ENCODE data around the gene MCEMP1. TPM values are rescaled to one million over a fixed set of nuclear protein-coding genes. Genes with fewer than 3 reads are reported as not detected.

Gene MCEMP1
- total RNA-seq (not detected), polyA plus RNA-seq (not detected)

GRCh38 chr19:7676854-7677253, at the start of gene MCEMP1:
TSS of gene MCEMP1 (plus strand) at chr19:7677090. CDS start at chr19:7677121, 31 bp downstream.
- intact Hi-C loops (cut with micrococcal nuclease): no loop called here
- Histone ChIP-seq H3K27ac (ENCODE audit: low read depth, low read length) (no peak within 1 kb of the TSS), H3K4me1 (ENCODE audit: insufficient read depth, low read length) (peaks cover 43% of the 10 kb centered on the region), H3K9me3 (ENCODE audit: control insufficient read depth in 1 of 2, low read length in 2 of 2) (no peaks in the 10 kb centered on the region), H3K36me3 (ENCODE audit: insufficient read depth, low read length) (no peaks in the 10 kb centered on the region), H3K4me3 (ENCODE audit: low read length in 2 of 2) (no peak within 1 kb of the TSS), H3K27me3 (ENCODE audit: insufficient read depth, low read length) (peaks cover 11% of the 10 kb centered on the region)
- peak within 1 kb of the TSS in 5 of 7 donors; percentile 18 to 84 (median 32) for H3K27ac Mint-ChIP-seq
- peaks cover 18 to 31% of the 10 kb centered on the region in 2 donors for H3K27me3 Mint-ChIP-seq
- peaks cover 0 to 2% (median 0%) of the 10 kb centered on the region in 8 donors for H3K9me3 Mint-ChIP-seq
- peaks cover 0 to 7% of the 10 kb centered on the region in 2 donors for H3K36me3 Mint-ChIP-seq
- H3K4me3 Mint-ChIP-seq: peak within 1 kb of the TSS in 6 of 8 donors; percentile 25 to 79 (median 58)
- peaks cover 21 to 61% (median 35%) of the 10 kb centered on the region in 4 donors for H3K4me1 Mint-ChIP-seq
- ChIA-PET CTCF (ENCODE audit: partially characterized antibody) (interaction anchor here (0.9 to 2.6 kb wide), 4 partner anchors 109 to 127 kb away, joined by 3 to 19 read pairs (median 4); no protein-coding TSS in a partner anchor), POLR2A (ENCODE audit: partially characterized antibody) (no interaction called here)
- no peak for DNase-seq

- ChIA-PET POLR2A (ENCODE audit: partially characterized antibody) (interaction anchor here (1.6 kb wide), 1 partner anchor 11 kb away, joined by 5 read pairs; no protein-coding TSS in a partner anchor), CTCF (ENCODE audit: partially characterized antibody) (interaction anchor here (2.2 kb wide), 1 partner anchor 54 kb away, joined by 7 read pairs; the partner anchor contains the start of gene TRAPPC5)
- Histone ChIP-seq H3K27ac (ENCODE audit: low read depth, low read length) (no peak overlapping the region), H3K27me3 (ENCODE audit: insufficient read depth, low read length) (no peaks in the 10 kb centered on the region), H3K4me3 (ENCODE audit: low read length in 2 of 2) (no peak overlapping the region), H3K4me1 (ENCODE audit: insufficient read depth, low read length) (peaks cover 31% of the 10 kb centered on the region), H3K36me3 (ENCODE audit: insufficient read depth, low read length) (peaks cover 37% of the 10 kb centered on the region), H3K9me3 (ENCODE audit: control insufficient read depth in 1 of 2, low read length in 2 of 2) (no peaks in the 10 kb centered on the region)
- peaks cover 17 to 45% (median 33%) of the 10 kb centered on the region in 4 donors for H3K4me1 Mint-ChIP-seq
- H3K36me3 Mint-ChIP-seq: peaks cover 12 to 35% of the 10 kb centered on the region in 2 donors
- DNase-seq: no peak
- intact Hi-C loops (cut with micrococcal nuclease): loop anchor here (5.0 kb wide), 1 partner anchor 295 kb away; the partner anchor contains the start of gene SNAPC2
- H3K4me3 Mint-ChIP-seq: peak overlapping the region in 5 of 8 donors; percentile 17 to 96 (median 45)
- peaks cover 0 to 3% (median 0%) of the 10 kb centered on the region in 8 donors for H3K9me3 Mint-ChIP-seq
- no peaks in the 10 kb centered on the region for H3K27me3 Mint-ChIP-seq
- H3K27ac Mint-ChIP-seq: peak overlapping the region in 3 of 7 donors; percentile 13 to 62 (median 46)
Measured at GRCh38 chr19:7627166-7627565, 49.7 kb upstream of the MCEMP1 start.

GRCh38 chr19:7628589-7629311, 48.1 kb upstream of the MCEMP1 start:
- ChIA-PET POLR2A (ENCODE audit: partially characterized antibody) (interaction anchor here (0.7 to 2.8 kb wide), 20 partner anchors 8 to 816 kb away, joined by 3 to 15 read pairs (median 6); partner anchors contain the start of genes ARHGEF18, HNRNPM, MCOLN1 and PNPLA6), CTCF (ENCODE audit: partially characterized antibody) (interaction anchor here (0.6 to 2.2 kb wide), 8 partner anchors 9 to 374 kb away, joined by 3 to 7 read pairs (median 4); partner anchors contain the start of gene TRAPPC5)
- H3K9me3 ChIP-seq (ENCODE audit: control insufficient read depth in 1 of 2, low read length in 2 of 2): no peaks in the 10 kb centered on the region
- peaks cover 31% of the 10 kb centered on the region for H3K4me1 ChIP-seq (ENCODE audit: insufficient read depth, low read length)
- peak in 1 of 5 donors; percentile 35 for DNase-seq
- intact Hi-C loops (cut with micrococcal nuclease): loop anchor here (1.0 to 5.0 kb wide), 3 partner anchors 9 to 294 kb away; partner anchors contain the start of genes SNAPC2, STXBP2 and TRAPPC5
- Mint-ChIP-seq H3K9me3 (peaks cover 0 to 3% (median 0%) of the 10 kb centered on the region in 8 donors), H3K36me3 (peaks cover 4 to 30% of the 10 kb centered on the region in 2 donors), H3K27me3 (no peaks in the 10 kb centered on the region), H3K4me1 (peaks cover 14 to 41% (median 33%) of the 10 kb centered on the region in 4 donors), H3K4me3 (peak overlapping the region; percentile 95 to 99 (median 96)), H3K27ac (peak overlapping the region; percentile 92 to 100 (median 99))
- peak overlapping the region; percentile 94 for H3K27ac ChIP-seq (ENCODE audit: low read depth, low read length)
- H3K27me3 ChIP-seq (ENCODE audit: insufficient read depth, low read length): no peaks in the 10 kb centered on the region
- peak overlapping the region; percentile 81 to 96 for H3K4me3 ChIP-seq (ENCODE audit: low read length in 2 of 2)
- H3K36me3 ChIP-seq (ENCODE audit: insufficient read depth, low read length): peaks cover 26% of the 10 kb centered on the region

GRCh38 chr19:7629347-7630054, 47.4 kb upstream of the MCEMP1 start, which contains the start of the genes PET100 and XAB2:
TSS of gene PET100 (plus strand) at chr19:7629793. CDS start at chr19:7629834, 41 bp downstream.
TSS of gene XAB2 (minus strand) at chr19:7629545. CDS start at chr19:7629527, 18 bp downstream.
- CTCF ChIA-PET (ENCODE audit: partially characterized antibody): interaction anchor here (0.6 to 1.7 kb wide), 10 partner anchors 8 to 373 kb away, joined by 3 to 6 read pairs (median 3); partner anchors contain the start of gene TRAPPC5
- Histone ChIP-seq H3K27me3 (ENCODE audit: insufficient read depth, low read length) (no peaks in the 10 kb centered on the region), H3K36me3 (ENCODE audit: insufficient read depth, low read length) (peaks cover 26% of the 10 kb centered on the region), H3K4me3 (ENCODE audit: low read length in 2 of 2) (peak within 1 kb of the TSS; percentile 81 to 96), H3K9me3 (ENCODE audit: control insufficient read depth in 1 of 2, low read length in 2 of 2) (no peaks in the 10 kb centered on the region), H3K4me1 (ENCODE audit: insufficient read depth, low read length) (peaks cover 31% of the 10 kb centered on the region), H3K27ac (ENCODE audit: low read depth, low read length) (peak within 1 kb of the TSS; percentile 94)
- peaks cover 16 to 47% (median 34%) of the 10 kb centered on the region in 4 donors for H3K4me1 Mint-ChIP-seq
- peak within 1 kb of the TSS; percentile 92 to 100 (median 99) for H3K27ac Mint-ChIP-seq
- POLR2A ChIA-PET (ENCODE audit: partially characterized antibody): interaction anchor here (0.7 to 2.8 kb wide), 23 partner anchors 9 to 815 kb away, joined by 3 to 15 read pairs (median 6); partner anchors contain the start of genes ARHGEF18, HNRNPM, MCOLN1 and PNPLA6
- peaks cover 0 to 3% (median 0%) of the 10 kb centered on the region in 8 donors for H3K9me3 Mint-ChIP-seq
- intact Hi-C loops (cut with micrococcal nuclease): loop anchor here (1.0 to 5.0 kb wide), 3 partner anchors 8 to 293 kb away; partner anchors contain the start of genes SNAPC2, STXBP2 and TRAPPC5
- H3K27me3 Mint-ChIP-seq: no peaks in the 10 kb centered on the region
- H3K4me3 Mint-ChIP-seq: peak within 1 kb of the TSS; percentile 95 to 99 (median 96)
- peak; percentile 93 to 98 (median 96) for DNase-seq
- peaks cover 4 to 33% of the 10 kb centered on the region in 2 donors for H3K36me3 Mint-ChIP-seq

GRCh38 chr19:7631577-7631976, 45.3 kb upstream of the MCEMP1 start:
- H3K9me3 ChIP-seq (ENCODE audit: control insufficient read depth in 1 of 2, low read length in 2 of 2): no peaks in the 10 kb centered on the region
- ChIA-PET CTCF (ENCODE audit: partially characterized antibody) (no interaction called here), POLR2A (ENCODE audit: partially characterized antibody) (interaction anchor here (1.8 kb wide), 1 partner anchor 7 kb away, joined by 4 read pairs; no protein-coding TSS in a partner anchor)
- peaks cover 38% of the 10 kb centered on the region for H3K4me1 ChIP-seq (ENCODE audit: insufficient read depth, low read length)
- H3K27ac Mint-ChIP-seq: peak overlapping the region in 1 of 7 donors; percentile 44
- H3K27ac ChIP-seq (ENCODE audit: low read depth, low read length): no peak overlapping the region
- intact Hi-C loops (cut with micrococcal nuclease): no loop called here
- peaks cover 20 to 61% (median 45%) of the 10 kb centered on the region in 4 donors for H3K4me1 Mint-ChIP-seq
- peaks cover 0 to 3% (median 0%) of the 10 kb centered on the region in 8 donors for H3K9me3 Mint-ChIP-seq
- no peaks in the 10 kb centered on the region for H3K27me3 ChIP-seq (ENCODE audit: insufficient read depth, low read length)
- H3K4me3 ChIP-seq (ENCODE audit: low read length in 2 of 2): no peak overlapping the region
- H3K36me3 Mint-ChIP-seq: peaks cover 4 to 32% of the 10 kb centered on the region in 2 donors
- H3K36me3 ChIP-seq (ENCODE audit: insufficient read depth, low read length): peaks cover 13% of the 10 kb centered on the region
- H3K27me3 Mint-ChIP-seq: no peaks in the 10 kb centered on the region
- H3K4me3 Mint-ChIP-seq: peak overlapping the region in 4 of 8 donors; percentile 21 to 33 (median 26)
- no peak for DNase-seq

GRCh38 chr19:7632340-7633203, 44.3 kb upstream of the MCEMP1 start:
- peaks cover 39% of the 10 kb centered on the region for H3K4me1 ChIP-seq (ENCODE audit: insufficient read depth, low read length)
- H3K9me3 ChIP-seq (ENCODE audit: control insufficient read depth in 1 of 2, low read length in 2 of 2): no peaks in the 10 kb centered on the region
- no peak for DNase-seq
- CTCF ChIA-PET (ENCODE audit: partially characterized antibody): interaction anchor here (1.0 kb wide), 1 partner anchor 20 kb away, joined by 4 read pairs; no protein-coding TSS in a partner anchor
- intact Hi-C loops (cut with micrococcal nuclease): no loop called here
- POLR2A ChIA-PET (ENCODE audit: partially characterized antibody): interaction anchor here (1.3 to 1.8 kb wide), 2 partner anchors 8 to 10 kb away, joined by 3 to 4 read pairs; no protein-coding TSS in a partner anchor
- peaks cover 0 to 1% (median 0%) of the 10 kb centered on the region in 8 donors for H3K9me3 Mint-ChIP-seq
- peak overlapping the region in 2 of 7 donors; percentile 7 to 13 for H3K27ac Mint-ChIP-seq
- peaks cover 20 to 68% (median 44%) of the 10 kb centered on the region in 4 donors for H3K4me1 Mint-ChIP-seq
- H3K4me3 ChIP-seq (ENCODE audit: low read length in 2 of 2): no peak overlapping the region
- no peak overlapping the region for H3K27ac ChIP-seq (ENCODE audit: low read depth, low read length)
- peak overlapping the region in 1 of 8 donors; percentile 25 for H3K4me3 Mint-ChIP-seq
- H3K36me3 Mint-ChIP-seq: peaks cover 0 to 27% of the 10 kb centered on the region in 2 donors
- peaks cover 6% of the 10 kb centered on the region for H3K36me3 ChIP-seq (ENCODE audit: insufficient read depth, low read length)
- H3K27me3 ChIP-seq (ENCODE audit: insufficient read depth, low read length): no peaks in the 10 kb centered on the region
- H3K27me3 Mint-ChIP-seq: no peaks in the 10 kb centered on the region

Data from CD4-positive, alpha-beta memory T cell (primary cell).